GM19099 (cell line): ENCODE data around the gene LMAN2L.

Source experiments
- POLR2A ChIP-seq: IDR thresholded peaks from 3 replicates; pipeline ENCODE4 v1.6.1; 2011; ENCODE audit warnings: low read depth; ENCODE audit not compliant: insufficient read length; ENCODE audit errors: extremely low read depth

Gene LMAN2L

GRCh38 chr2:96700086-96700485 lies 39.8 kb downstream of the LMAN2L start:
- no peak for TF ChIP-seq POLR2A

- no peak for TF ChIP-seq POLR2A
Observed at GRCh38 chr2:96699621-96700020, 40.2 kb downstream of the LMAN2L start.

- no peak for TF ChIP-seq POLR2A
Observed at GRCh38 chr2:96699021-96699420, 40.8 kb downstream of the LMAN2L start.

- TF ChIP-seq POLR2A: no peak
Observed at GRCh38 chr2:96698221-96698861, 41.5 kb downstream of the LMAN2L start.

GRCh38 chr2:96697476-96697875 lies 42.4 kb downstream of the LMAN2L start:
- TF ChIP-seq POLR2A: no peak

GRCh38 chr2:96695602-96696001 lies 44.3 kb downstream of the LMAN2L start:
- no peak for TF ChIP-seq POLR2A

GRCh38 chr2:96694816-96695455 lies 44.9 kb downstream of the LMAN2L start:
- TF ChIP-seq POLR2A: no peak

- TF ChIP-seq POLR2A: no peak
Observed at GRCh38 chr2:96694279-96694678, 45.6 kb downstream of the LMAN2L start.

DNA sequence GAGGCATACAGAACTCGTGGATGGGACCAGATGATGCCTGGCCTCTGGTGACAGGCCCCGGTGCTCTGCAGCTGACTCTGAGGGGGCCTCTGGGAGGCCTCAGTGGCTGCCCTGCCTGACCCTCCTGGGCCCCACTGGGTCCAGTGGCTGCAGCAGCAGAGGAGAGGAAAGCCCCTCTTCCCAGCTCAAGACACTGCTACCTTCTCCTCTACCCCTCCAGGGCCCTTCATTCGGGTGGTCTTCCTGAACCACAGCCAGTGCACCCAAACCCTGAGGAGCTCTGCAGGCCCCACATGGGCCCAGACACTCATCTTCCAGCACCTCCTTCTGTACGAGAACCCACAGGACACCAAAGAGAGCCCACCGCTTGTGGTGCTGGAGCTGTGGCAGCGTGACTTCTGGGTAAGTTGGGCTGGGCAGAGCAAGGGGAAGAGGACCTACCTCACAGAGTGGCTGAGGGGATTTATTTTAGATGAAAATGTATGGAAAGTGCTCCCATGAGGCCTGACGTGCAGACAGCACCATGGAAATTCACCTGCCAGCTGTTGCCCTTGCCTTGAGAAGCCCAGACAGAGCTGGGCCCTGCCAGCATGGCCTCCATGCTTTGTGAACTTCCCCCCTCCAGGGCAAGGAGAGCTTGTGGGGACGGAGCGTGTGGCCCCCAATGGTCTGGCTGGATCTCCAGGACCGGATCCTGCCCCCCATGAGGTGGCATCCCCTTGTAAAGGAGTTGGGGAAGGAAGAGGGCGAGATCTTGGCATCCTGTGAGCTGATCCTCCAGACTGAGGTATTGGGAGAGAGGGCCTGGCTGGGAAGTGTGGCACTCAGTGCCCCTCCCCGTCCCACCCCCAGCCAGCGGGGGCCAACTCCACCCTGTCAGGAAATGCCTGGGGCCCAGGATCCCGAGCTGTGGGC lies 46.3 kb downstream of the LMAN2L start:
- TF ChIP-seq POLR2A: no peak

DNA sequence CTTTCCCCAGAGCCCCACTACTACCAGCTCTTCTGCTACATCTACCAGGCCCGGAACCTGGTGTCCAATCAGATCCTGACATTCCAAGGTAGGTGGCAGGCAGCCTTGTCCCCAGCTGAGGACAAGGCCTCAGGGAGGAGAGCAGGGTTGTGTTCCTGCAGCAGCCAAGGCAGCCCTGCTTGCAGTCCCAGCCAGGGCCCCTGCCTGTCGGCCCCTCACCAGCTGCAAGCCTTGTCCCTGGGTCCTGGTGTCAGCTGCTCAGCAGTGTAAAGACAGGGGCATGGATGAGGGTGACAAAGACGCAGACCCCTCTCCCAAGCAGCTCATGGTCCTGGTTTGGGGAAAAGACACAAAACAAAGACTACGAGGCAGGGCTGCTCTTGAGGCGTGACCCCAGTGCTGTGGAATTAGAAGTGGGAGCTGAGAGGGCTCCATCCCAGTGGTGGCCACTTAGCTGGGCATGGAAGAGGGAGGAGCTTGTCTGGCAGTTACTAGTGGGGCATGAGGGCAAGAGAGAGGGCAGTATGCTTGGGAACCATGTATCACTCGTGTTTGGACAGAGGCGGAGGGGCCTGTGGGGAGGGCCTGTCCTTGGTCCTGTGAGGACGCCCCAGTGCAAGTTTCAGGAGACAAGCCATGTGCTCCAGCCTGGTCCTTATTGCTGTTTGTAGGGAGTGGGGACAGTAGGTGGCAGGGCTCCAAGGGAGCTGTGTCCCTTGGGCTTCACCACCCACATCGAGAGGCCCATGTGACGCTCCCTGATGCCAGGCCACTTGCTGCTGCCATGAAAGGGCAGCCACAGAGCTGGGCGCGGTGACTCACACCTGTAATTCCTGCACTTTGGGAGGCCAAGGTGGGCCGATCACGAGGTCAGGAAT lies 47.5 kb downstream of the LMAN2L start:
- TF ChIP-seq POLR2A: no peak

- TF ChIP-seq POLR2A: no peak
Observed at GRCh38 chr2:96691022-96691612, 48.7 kb downstream of the LMAN2L start.

GRCh38 chr2:96690306-96691021 lies 49.4 kb downstream of the LMAN2L start:
- no peak for TF ChIP-seq POLR2A

GRCh38 chr2:96689431-96689991 lies 50.4 kb downstream of the LMAN2L start:
- no peak for TF ChIP-seq POLR2A

GRCh38 chr2:96688649-96689430 lies 51.0 kb downstream of the LMAN2L start:
- TF ChIP-seq POLR2A: no peak
